Measurements from ENCODE around the gene FAM222A.

FAM222A gene

GRCh38 chr12:109713187-109714070 lies at the start of gene FAM222A:
FAM222A (plus strand) TSS chr12:109713825; CDS start chr12:109744147, 30,322 bp downstream.
- H3K36me3 ChIP-seq, result peaks cover 31% of the 10 kb centered on the region
- peak within 1 kb of the TSS; percentile 90 for H3K27ac ChIP-seq
- peak within 1 kb of the TSS; percentile 91 for H3K4me3 ChIP-seq (ENCODE audit: low read depth, low read length)
- no peaks in the 10 kb centered on the region for H3K27me3 ChIP-seq (ENCODE audit: insufficient read depth, low read depth, severe bottlenecking)
- H3K9me3 ChIP-seq (ENCODE audit: severe bottlenecking), result no peaks in the 10 kb centered on the region
- peak; percentile 97 for DNase-seq
- no peak for TF ChIP-seq CTCF (IDR thresholded peaks at IDR 0.05; ENCODE audit: low read depth, low read length)

GRCh38 chr12:109664402-109664801 lies 49.2 kb upstream of the FAM222A start:
- no peak for TF ChIP-seq CTCF (IDR thresholded peaks at IDR 0.05; ENCODE audit: low read depth, low read length)

GRCh38 chr12:109666068-109666467 lies 47.6 kb upstream of the FAM222A start:
- H3K4me3 ChIP-seq (ENCODE audit: low read depth, low read length), result no peak overlapping the region
- no peak for TF ChIP-seq CTCF (IDR thresholded peaks at IDR 0.05; ENCODE audit: low read depth, low read length)
- no peak overlapping the region for H3K27ac ChIP-seq
- no peaks in the 10 kb centered on the region for H3K27me3 ChIP-seq (ENCODE audit: insufficient read depth, low read depth, severe bottlenecking)
- DNase-seq, result no peak
- H3K9me3 ChIP-seq (ENCODE audit: severe bottlenecking), result no peaks in the 10 kb centered on the region
- H3K36me3 ChIP-seq, result no peaks in the 10 kb centered on the region

More at GRCh38 chr12:109664402-109664801, 49.2 kb upstream of the FAM222A start:
- Histone ChIP-seq H3K36me3 (no peaks in the 10 kb centered on the region), H3K27me3 (ENCODE audit: insufficient read depth, low read depth, severe bottlenecking) (no peaks in the 10 kb centered on the region), H3K4me3 (ENCODE audit: low read depth, low read length) (no peak overlapping the region), H3K9me3 (ENCODE audit: severe bottlenecking) (no peaks in the 10 kb centered on the region), H3K27ac (no peak overlapping the region)
- no peak for DNase-seq

- H3K27ac ChIP-seq, result 0 out of 2 replicates have a peak overlapping the region, but pooled peaks have one; percentile 16
- H3K27me3 ChIP-seq (ENCODE audit: insufficient read depth, low read depth, severe bottlenecking), result no peaks in the 10 kb centered on the region
- H3K9me3 ChIP-seq (ENCODE audit: severe bottlenecking), result peaks cover 3% of the 10 kb centered on the region
- DNase-seq, result no peak
- H3K36me3 ChIP-seq, result no peaks in the 10 kb centered on the region
- TF ChIP-seq CTCF (IDR thresholded peaks at IDR 0.05; ENCODE audit: low read depth, low read length), result no peak
- H3K4me3 ChIP-seq (ENCODE audit: low read depth, low read length), result no peak overlapping the region
Measured at GRCh38 chr12:109670731-109671130, 42.9 kb upstream of the FAM222A start.

GRCh38 chr12:109671502-109671901 lies 42.1 kb upstream of the FAM222A start:
- peaks cover 3% of the 10 kb centered on the region for H3K9me3 ChIP-seq (ENCODE audit: severe bottlenecking)
- no peaks in the 10 kb centered on the region for H3K36me3 ChIP-seq
- DNase-seq, result no peak
- no peaks in the 10 kb centered on the region for H3K27me3 ChIP-seq (ENCODE audit: insufficient read depth, low read depth, severe bottlenecking)
- no peak overlapping the region for H3K27ac ChIP-seq
- H3K4me3 ChIP-seq (ENCODE audit: low read depth, low read length), result no peak overlapping the region
- TF ChIP-seq CTCF (IDR thresholded peaks at IDR 0.05; ENCODE audit: low read depth, low read length), result no peak
